GM18907 (cell line): ENCODE data around the gene GNAL.
"Not testable (repeated sequence)": the region's sequence is repeated elsewhere in the genome, so short reads cannot be mapped to it uniquely, and the experiment has no call there.

Experiments
- ATAC-seq: cut with Tn5 transposase; IDR thresholded peaks from one replicate; pipeline ENCODE4 v1.9.1; 2021; ENCODE audit warnings: mild to moderate bottlenecking, moderate library complexity; ENCODE audit not compliant: unreplicated experiment

The GNAL gene

GRCh38 chr18:11901826-11902438 is 212.9 kb downstream of the GNAL start:
- ATAC-seq, result no peak

GRCh38 chr18:11902522-11903292 is 213.6 kb downstream of the GNAL start:
- no peak for ATAC-seq

DNA sequence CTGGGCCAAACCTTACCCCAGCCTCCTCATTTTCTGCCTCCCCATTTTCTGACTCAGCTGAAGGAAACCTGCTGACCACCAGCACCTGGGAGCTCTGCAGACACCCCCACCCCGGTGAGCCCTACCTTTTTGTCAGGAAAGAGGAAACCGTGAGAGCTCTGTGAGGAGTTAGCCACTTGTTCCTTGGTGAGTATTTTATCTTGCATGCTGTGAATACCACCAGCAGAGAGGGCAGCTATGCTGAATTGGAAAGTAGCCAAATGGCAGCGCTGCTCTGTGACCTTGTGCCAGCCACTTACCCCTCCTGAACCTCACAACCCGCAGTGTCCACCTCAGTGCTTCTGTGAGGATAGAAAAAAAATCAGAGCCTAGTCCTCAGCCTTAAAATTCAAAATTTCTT is 216.5 kb downstream of the GNAL start:
- ATAC-seq, result no peak

DNA sequence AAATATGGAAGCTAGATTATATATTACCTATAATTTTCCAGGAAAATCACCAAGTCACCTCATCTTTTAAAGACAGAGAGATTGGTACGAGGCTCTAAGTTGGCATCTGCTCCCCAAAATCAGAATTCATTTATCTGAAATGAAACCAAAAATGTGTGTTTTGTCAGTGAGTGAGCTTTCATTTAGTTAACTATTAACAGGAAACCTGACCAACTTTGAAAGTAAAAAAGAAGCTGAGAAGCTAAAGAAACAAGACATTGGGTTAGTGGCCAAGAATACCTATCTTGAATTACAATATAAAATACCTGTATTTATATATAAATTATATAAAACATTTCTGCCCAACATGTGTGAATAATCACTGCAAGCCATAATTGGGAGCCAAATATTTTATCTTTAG is 217.1 kb downstream of the GNAL start:
- ATAC-seq, result no peak

DNA sequence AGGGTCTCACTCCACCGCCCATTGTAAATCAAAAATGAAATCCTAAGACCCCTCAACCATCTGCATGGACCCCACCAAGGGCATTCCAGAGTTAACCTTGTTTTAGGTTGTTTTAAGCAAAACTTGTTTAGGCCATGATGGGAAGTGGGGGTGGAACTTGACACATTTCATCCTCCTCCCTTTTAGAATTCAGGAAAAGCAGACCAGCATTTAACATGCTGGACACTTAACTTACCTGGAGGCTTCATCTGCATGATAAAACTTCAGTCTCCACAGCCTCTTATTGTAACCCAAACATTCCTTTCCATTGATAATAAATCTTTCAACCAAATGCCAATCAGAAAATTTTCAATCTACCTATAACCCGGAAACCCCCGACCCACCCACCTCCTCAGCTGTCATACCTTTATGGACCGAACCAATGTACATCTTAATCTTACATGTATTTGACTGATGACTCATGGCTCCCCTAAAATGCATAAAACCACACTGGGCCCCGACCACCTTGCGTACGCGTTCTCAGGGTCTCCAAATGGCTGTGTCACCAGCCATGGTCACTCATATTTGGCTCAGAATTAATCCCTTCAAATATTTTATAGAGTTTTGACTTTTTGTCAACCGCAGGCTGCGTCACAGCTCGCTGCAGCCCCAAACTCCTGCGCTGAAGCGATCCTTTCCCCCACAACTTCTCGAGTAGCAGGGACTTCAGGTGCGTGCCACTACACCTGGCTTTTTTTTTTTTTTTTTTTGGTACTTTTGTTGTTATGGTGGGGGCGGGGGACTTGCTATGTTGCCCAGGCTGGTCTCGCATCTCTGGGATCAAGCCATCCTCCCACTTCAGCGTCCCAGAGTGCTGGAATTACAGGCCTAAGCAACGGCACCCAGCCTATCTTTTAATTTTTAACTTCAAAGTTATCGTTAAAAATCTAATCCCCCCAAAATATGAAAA is 218.1 kb downstream of the GNAL start:
- no peak for ATAC-seq

DNA sequence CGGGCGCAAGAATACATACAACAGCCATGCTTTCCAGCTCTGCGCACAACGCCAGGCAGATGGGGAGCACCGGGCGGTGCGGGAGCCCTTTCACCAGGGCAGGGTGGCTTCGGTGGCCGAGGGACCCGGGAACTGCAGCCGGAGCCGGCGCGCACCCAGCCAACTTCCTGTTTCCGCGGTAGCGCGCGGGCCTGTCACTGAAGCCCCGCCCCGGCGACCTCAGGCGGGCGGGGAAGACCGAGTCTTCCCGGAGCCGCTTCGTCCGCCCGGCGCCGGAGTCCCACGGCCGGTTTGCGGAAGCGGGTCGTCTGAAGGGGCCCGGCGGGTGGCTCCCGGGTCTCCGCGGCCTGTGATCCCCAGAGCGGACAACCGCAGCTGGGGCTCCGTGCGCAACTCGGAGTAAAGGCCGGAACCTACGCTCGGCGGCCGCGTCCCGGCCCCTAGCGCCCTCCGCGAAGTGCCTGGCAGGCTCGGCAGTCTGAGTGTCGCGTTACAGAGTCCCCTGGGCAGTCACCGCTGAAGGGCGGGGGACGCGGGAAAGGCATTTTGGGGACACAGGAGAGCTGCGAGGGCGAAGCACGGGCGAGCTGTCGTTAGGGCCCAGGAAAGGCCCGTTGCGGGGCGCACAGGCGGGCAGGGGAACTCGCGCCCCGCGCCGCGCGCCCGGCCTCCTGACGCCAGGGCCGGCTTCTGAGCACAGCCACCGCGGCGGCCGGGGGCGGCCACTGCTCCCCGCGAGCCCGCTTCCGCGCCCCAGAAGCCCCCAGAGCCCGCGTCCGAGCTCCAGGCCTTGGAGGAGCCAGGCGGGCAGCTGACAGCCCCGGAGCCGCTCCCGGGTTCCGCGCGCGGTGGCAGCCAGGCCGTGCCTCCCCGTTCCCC is 219.4 kb downstream of the GNAL start, which contains the start of gene MPPE1:
Gene MPPE1 (minus strand): TSS at position 136 of the 879 bp plus-strand sequence. CDS start 11,053 bp downstream, outside the sequence.
- ATAC-seq, result peak; percentile 82

GRCh38 chr18:11909061-11909455 is 220.0 kb downstream of the GNAL start:
- ATAC-seq, result no peak

- no peak for ATAC-seq
Measured at GRCh38 chr18:11909591-11910026, 220.5 kb downstream of the GNAL start.

DNA sequence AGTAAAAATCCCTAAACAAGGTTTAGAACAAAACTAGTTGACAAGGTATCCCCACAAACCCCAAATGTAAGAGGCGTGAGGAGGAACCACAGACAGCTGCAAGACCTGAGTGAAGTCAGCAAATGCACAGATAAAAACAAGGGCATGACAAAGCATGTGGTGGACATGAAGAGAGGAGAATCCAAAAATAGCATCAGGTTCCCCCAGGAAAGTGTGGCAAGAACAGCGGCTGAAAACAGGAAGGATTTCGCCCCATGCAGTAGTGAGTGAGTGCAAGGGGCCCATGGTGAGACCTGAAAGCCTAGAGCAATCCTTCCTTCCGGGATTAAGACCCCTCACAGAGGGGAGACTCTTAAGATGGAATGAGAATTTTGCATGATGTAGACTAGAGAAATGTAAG is 227.8 kb downstream of the GNAL start:
- not testable (repeated sequence) for ATAC-seq

DNA sequence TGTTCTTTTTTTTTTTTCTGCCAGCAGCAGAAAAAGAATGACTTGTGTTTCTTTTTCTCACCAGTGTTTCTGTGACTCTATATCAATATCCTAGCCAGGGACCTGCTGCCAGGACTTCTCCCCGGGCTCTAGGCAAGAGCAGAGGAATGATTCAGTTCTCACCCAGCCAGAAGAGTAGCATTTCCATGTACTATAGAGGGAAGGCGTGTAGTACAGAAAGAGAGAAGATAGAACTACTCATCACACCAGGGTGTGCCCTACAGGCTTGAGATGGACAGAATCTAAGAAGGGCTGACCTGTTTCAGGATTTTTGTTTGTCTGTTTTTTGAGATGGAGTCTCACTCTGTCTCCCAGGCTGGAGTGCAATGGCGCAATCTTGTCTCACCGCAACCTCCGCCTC is 230.5 kb downstream of the GNAL start:
- ATAC-seq, result not testable (repeated sequence)

- ATAC-seq, result no peak
Measured at GRCh38 chr18:11923450-11923849, 234.4 kb downstream of the GNAL start.

- no peak for ATAC-seq
Measured at GRCh38 chr18:11925800-11926481, 236.9 kb downstream of the GNAL start.

DNA sequence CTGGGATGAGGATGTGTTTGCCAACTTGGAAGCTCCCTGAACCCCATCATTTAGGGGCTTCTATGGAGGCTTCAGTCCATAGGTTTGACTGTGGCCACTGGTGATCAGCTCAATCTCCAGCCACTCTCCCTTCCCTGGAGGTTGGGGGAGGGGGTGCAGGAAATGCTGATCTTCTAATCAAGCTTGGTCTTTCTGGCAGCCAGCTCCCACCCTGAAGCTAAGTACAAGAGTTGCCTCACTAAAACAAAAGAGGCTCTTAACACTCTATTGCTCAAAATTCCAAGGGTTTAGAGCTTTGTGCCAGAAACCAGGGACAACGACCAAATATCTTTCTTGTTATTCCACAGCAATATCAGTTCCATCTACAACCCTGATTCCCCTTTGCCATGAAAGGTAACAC is 238.4 kb downstream of the GNAL start:
- no peak for ATAC-seq

GRCh38 chr18:11932393-11932792 is 243.3 kb downstream of the GNAL start:
- no peak for ATAC-seq
